ENCODE data around the gene RASL11A. TPM values are rescaled to one million over a fixed set of nuclear protein-coding genes. Genes with fewer than 3 reads are reported as not detected.

The RASL11A gene
- total RNA-seq, 1 experiment from 2014 or later: 2.7 TPM

DNA sequence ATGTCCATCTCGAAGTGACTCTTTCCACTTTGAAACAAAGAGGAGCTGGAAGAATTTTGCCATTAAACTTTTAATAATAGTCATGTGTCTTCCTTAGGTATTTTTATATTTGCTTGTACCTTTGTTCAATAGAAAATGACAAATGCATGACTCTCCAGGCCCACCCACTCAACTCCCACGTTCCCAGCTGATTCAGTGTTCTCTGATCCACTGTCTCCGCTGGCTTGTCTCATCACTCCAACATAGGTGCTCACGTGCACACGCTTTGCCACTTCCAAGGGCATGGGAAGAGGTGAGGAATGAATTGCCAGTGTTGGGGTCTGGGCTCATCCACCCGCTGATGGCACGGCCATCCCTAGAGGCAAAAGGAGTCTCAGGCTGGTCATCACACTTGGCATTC, 24.5 kb downstream of the RASL11A start:
- Mint-ChIP-seq H3K9me3 (peaks cover 0 to 3% of the 10 kb centered on the region in 2 experiments; a peak in 1 of 5 replicates), H3K4me3 (no peak overlapping the region), H3K27me3 (ENCODE audit: low read depth) (peaks cover 2% of the 10 kb centered on the region), H3K4me1 (peaks cover 0 to under 1% of the 10 kb centered on the region in 2 experiments; a peak in 1 of 4 replicates), H3K36me3 (ENCODE audit: insufficient read depth in 1 of 3, low read depth in 3 of 3) (no peaks in the 10 kb centered on the region), H3K27ac (no peak overlapping the region)
- Histone ChIP-seq H2BK5ac (ENCODE audit: insufficient read length, low read length) (no peak overlapping the region), H4K20me1 (ENCODE audit: control insufficient read depth, insufficient read depth, insufficient read length) (no peaks in the 10 kb centered on the region), H3K14ac (ENCODE audit: insufficient read depth, low read length) (no peak overlapping the region), H4K8ac (replicated peaks; ENCODE audit: insufficient read length, low read depth, low read length) (no peak overlapping the region), H2AFZ (ENCODE audit: low read length) (no peak overlapping the region), H3K56ac (ENCODE audit: insufficient read length, low read depth, low read length) (no peak overlapping the region), H3K79me2 (ENCODE audit: insufficient read depth, low read length) (no peaks in the 10 kb centered on the region), H3K9ac (ENCODE audit: extremely low read depth, insufficient read length, low read length) (no peak overlapping the region), H3K4me1 (ENCODE audit: insufficient read depth, low read length) (no peaks in the 10 kb centered on the region), H2AK5ac (ENCODE audit: insufficient read length, low read length) (no peak overlapping the region), H3K9me3 (ENCODE audit: control insufficient read depth, low read depth, low read length) (no peaks in the 10 kb centered on the region), H3K23ac (ENCODE audit: insufficient read length, low read depth, low read length) (no peak overlapping the region), H3K79me1 (ENCODE audit: insufficient read depth, low read depth, low read length, poor library complexity, severe bottlenecking) (no peaks in the 10 kb centered on the region), H3K23me2 (ENCODE audit: insufficient read length, low read depth, low read length, poor library complexity, severe bottlenecking) (no peaks in the 10 kb centered on the region), H3K27me3 (ENCODE audit: insufficient read depth, low read length) (no peaks in the 10 kb centered on the region), H2BK20ac (ENCODE audit: low read depth, low read length, poor library complexity, severe bottlenecking) (no peak overlapping the region), H2BK12ac (ENCODE audit: insufficient read length, low read depth, low read length) (no peak overlapping the region), H2BK120ac (ENCODE audit: low read depth, low read length, poor library complexity, severe bottlenecking) (no peak overlapping the region), H3K4me2 (ENCODE audit: insufficient read depth, insufficient read length, low read length) (no peak overlapping the region), H2BK15ac (ENCODE audit: low read depth, low read length) (no peak overlapping the region), H4K5ac (ENCODE audit: insufficient read length, low read depth, low read length) (no peak overlapping the region), H3K4ac (ENCODE audit: low read depth, low read length) (no peak overlapping the region), H3T11ph (ENCODE audit: low read length) (no peak overlapping the region), H3K27ac (ENCODE audit: insufficient read length, low read depth, low read length) (no peak overlapping the region), H4K91ac (ENCODE audit: insufficient read length, low read depth, low read length) (no peak overlapping the region), H3K18ac (ENCODE audit: insufficient read length, low read depth, low read length) (no peak overlapping the region)
- no CpG with 5 or more reads among the region's 7 CpGs for whole genome bisulfite sequencing (ENCODE audit: extremely low coverage, insufficient read length, low lambda C conversion rate)
- no peak for DNase-seq
- TF ChIP-seq CTCF (conservative IDR thresholded peaks at IDR 0.05): no peak

All from H9 (cell line).